Measurements from ENCODE around the gene TMTC3.

- TF ChIP-seq, protein P1, sequence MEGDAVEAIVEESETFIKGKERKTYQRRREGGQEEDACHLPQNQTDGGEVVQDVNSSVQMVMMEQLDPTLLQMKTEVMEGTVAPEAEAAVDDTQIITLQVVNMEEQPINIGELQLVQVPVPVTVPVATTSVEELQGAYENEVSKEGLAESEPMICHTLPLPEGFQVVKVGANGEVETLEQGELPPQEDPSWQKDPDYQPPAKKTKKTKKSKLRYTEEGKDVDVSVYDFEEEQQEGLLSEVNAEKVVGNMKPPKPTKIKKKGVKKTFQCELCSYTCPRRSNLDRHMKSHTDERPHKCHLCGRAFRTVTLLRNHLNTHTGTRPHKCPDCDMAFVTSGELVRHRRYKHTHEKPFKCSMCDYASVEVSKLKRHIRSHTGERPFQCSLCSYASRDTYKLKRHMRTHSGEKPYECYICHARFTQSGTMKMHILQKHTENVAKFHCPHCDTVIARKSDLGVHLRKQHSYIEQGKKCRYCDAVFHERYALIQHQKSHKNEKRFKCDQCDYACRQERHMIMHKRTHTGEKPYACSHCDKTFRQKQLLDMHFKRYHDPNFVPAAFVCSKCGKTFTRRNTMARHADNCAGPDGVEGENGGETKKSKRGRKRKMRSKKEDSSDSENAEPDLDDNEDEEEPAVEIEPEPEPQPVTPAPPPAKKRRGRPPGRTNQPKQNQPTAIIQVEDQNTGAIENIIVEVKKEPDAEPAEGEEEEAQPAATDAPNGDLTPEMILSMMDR (IDR thresholded peaks at IDR 0.05) = no peak
- peak; percentile 43 to 66 for TF ChIP-seq POLR2A (IDR thresholded peaks at IDR 0.05)
- peak in 1 of 4 donors; percentile 10 for TF ChIP-seq EP300 (IDR thresholded peaks at IDR 0.05)
Observed at GRCh38 chr12:88141774-88142609, at the start of gene TMTC3, which contains the start of gene CEP290.
